Subcutaneous adipose tissue (tissue), 4 donors: ENCODE data around the gene RANBP1. TPM values are rescaled to one million over a fixed set of nuclear protein-coding genes. Genes with fewer than 3 reads are reported as not detected.

Source experiments
- CTCF ChIP-seq: fragments of 450-650 bp; IDR thresholded peaks from one replicate; pipeline ENCODE4 v1.5.1; 2016; ENCODE audit warnings: low read depth, mild to moderate bottlenecking, control low read depth, antibody characterized with exemption, moderate library complexity
- total RNA-seq, 4 donors: library from RNA; depleted of rRNA; stranded (reverse); fragments of >200 nt; gene quantifications; one replicate each; pipeline ENCODE4 v1.1.0, GENCODE V29; 2016

RANBP1 gene
- total RNA-seq, 4 donors from 2014 or later = 75.1 to 156 (median 116) TPM

- no peak for TF ChIP-seq CTCF
Observed at GRCh38 chr22:20124083-20124787, 8.3 kb downstream of the RANBP1 start.

- no peak for TF ChIP-seq CTCF
Observed at GRCh38 chr22:20125201-20126174, 9.6 kb downstream of the RANBP1 start.

GRCh38 chr22:20126284-20127029 lies 10.6 kb downstream of the RANBP1 start:
- no peak for TF ChIP-seq CTCF

GRCh38 chr22:20127318-20127868 lies 11.5 kb downstream of the RANBP1 start:
- TF ChIP-seq CTCF = no peak

- no peak for TF ChIP-seq CTCF
Observed at GRCh38 chr22:20127869-20128618, 12.1 kb downstream of the RANBP1 start.

- no peak for TF ChIP-seq CTCF
Observed at GRCh38 chr22:20128619-20128901, 12.7 kb downstream of the RANBP1 start.
